HG03457 (cell line): Measurements from ENCODE around the gene SLC6A20.

ENCODE experiments used
- ATAC-seq: cut with Tn5 transposase; IDR thresholded peaks from one replicate; pipeline ENCODE4 v1.9.1; 2021; ENCODE audit warnings: moderate number of reproducible peaks; ENCODE audit not compliant: unreplicated experiment

SLC6A20 gene

GRCh38 chr3:45779746-45780735 lies 16.3 kb downstream of the SLC6A20 start:
- no peak for ATAC-seq

- ATAC-seq = no peak
Observed at GRCh38 chr3:45778761-45779201, 17.6 kb downstream of the SLC6A20 start.

DNA sequence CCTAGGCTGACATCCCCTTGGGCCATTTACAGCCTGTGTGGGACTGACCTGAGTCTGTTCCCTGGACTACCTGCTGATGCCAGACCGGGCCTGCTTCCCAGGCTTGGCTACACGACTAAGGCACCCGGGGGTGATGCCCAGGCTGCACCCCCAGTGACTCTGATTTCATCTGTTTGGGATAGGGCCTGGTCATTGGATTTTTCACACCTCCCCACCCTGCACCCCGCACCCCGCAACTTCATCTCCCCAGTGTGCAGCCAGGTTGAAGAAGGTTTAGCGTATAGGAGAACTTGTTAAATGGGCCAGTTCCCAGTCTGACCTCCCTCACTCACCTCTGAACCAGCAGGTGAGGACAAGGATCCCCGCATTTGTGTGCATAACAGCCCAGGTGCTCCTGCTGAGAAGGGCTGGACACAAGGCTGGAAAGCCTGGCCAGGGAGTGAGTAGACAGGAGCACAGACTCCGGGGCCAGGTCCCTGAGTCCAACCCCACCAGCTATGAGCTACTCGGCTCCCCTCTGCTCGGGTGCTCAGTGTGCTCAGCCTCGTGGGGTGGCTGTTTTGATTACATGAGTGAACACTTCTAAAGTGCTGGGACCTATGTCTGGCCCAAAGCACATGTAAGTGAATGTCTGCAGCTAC lies 18.5 kb downstream of the SLC6A20 start:
- ATAC-seq = no peak

DNA sequence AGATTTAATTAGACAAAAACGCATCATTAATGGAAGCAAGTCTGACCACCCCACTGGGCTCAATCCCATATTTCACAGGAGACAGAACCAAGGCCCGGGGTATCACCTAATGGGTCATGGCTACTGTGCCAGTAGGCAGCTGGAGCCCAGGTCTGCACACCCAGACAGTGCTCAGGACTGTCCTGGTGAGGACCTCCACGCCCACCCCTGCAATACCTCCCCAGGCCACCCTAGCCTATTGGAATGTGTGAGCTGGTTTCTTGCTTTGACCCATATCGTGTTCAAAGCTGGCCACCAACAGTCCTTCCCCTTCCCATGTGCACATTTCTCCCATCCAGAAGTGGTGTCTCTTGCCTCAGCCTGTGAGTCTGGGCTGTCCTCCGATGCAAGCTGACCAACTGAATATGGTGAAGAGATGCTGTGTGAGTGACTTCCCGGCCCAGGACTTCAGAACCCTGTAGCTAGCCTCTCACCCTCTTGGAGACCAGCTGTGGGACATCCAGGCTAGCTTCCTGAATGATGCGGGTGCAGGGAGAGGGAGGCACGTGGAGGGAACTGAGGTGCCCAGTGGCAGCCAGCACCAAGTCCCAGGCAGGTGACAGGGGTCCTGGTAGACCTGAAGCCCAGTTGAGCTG lies 19.1 kb downstream of the SLC6A20 start:
- no peak for ATAC-seq

DNA sequence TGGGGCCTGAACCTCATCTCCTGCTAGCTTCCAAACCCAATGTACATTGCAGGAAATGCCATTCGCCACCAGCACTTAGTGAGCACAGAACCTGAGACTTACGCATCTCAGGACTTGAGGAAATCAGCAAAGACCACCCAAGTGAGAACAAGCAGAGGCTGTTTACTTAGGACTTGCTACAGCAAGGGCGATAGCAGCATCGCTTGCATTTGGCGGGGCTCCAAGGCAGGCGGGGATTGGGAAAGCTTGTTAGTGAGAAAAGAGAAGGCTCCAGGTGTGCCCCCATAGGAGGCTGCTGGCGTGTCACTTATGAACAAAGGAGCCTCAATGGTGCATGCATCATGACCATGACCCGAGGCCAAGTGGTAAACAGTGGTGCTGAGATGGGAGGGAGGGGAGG lies 19.7 kb downstream of the SLC6A20 start:
- ATAC-seq = no peak

GRCh38 chr3:45776301-45776595 lies 20.1 kb downstream of the SLC6A20 start:
- ATAC-seq = no peak

DNA sequence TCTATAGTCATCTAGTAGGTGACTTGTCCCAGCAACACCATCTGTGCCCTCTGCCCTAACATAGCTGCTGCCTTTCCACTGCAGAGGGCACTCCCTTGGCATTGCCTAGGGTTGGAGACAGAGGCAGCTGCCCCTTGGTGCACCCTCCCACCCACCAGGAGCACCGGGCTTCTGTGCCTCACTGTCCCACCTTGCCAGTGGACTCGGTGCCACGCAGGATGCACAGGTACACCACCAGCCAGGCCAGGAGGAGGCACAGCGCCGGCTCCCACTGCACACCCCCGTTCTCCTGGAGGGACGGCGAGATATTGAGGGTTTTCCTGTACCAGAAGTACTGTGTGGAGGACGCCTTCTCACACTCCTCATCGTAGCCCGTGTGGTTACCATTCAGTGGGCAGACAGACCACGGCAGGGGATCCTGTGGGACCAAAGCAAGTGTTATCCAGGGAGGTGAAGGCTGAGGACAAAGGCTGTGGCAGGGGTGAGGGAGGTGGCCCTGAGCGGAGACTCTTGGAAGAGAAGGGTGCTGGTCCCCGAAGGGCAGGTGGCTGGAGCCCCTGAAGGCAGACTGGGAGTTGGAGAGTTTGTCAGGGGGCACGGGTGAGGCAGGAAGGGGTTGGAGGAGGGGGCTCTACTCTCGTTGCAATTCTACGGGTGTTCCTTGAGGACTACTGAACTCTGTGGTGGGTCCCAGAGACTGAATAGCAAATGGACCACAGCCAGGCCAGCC lies 20.6 kb downstream of the SLC6A20 start:
- ATAC-seq = no peak

DNA sequence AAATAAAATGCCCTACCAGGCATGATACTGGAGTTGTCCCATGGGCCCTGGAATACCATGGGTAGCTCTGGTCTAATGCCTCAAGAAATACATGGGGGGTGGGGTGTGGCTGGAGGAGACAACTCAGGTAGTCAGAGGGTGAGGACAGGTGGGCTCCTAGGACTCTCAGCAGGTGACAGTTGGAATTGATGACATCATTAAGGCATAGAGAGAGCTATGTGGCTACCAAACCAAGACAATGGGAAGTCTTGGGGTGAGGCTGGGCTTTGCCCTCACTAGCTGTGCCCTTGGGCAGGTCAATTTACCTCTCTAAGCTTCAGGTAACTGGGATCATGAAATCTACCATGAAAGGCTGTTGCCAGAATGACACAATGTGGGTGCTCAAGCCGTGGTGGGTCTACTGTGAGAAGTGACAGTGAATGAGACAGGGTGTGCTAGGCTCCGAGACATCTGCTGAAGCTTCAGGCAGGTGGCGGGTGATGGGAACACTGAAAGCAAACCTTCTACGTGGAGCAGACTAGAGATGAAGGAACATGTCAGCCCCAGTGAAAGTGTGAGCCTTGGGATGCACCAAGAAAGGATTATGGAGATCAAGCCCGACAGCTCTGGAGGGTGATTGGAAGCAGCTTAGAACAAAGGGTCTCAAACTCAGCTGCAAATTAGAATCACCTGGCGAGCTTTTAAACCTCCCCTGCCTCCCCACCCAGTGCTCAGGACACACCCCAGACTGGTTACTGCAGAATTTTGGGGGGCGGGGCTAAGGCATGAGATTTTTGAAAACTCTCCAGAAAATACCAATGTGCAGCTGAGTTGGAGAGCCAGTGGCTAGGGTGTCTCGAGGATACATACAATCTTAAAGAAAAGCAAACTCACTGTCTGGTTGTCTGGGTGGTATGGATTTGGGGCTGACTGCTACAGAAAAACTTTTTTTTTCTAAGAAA lies 21.5 kb downstream of the SLC6A20 start:
- ATAC-seq = no peak

DNA sequence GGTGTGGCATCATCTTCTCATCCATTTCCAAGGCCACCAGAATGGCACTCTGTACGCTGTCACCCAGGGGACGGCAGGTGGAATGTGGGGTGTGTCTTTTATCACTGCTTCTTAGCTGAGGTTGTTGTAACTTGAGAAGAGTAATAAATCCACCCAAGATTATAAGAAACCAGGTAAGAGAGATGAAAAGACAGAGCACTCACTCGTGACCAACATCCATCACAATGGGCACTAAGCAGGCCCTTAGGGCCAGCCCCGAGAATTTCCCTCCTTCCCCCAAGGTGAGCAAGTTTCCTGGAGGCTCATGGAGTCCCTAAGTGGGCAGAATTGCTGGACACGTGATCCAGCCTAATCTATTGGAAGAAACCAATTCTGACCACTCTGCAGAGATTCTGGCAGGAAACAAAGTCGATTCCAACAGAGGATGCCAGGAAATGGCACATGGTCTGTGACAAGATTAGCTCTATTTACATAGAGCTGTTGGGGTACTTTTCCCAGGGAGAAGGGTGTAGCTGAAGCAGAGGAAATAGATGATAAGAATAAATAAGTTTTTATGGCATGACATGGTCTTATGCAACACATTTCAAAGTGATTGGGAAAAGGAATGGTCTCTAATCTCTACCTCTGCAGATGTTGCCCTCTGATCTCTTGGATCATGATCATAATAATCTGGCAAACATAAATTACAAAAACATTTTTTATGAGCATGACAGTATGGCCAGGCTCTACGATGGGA lies 22.5 kb downstream of the SLC6A20 start:
- no peak for ATAC-seq

DNA sequence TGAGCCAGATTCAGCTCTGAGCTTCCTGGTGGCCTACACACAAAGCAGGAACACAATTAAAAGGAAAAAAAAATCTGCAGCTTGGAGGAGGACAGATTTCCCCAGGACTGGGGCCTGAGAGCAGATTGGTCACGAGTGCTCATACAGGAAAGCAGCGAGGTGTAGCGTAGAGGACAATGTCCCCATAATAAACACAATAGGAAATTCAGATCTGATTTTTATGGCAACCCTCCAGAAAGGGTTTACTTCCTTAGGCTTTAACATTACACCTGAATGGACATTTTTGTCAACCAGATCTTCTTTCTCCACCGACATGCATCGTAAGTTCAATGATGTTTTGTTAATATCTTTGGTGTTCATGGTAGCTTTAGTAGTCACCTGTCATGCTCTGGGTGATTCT lies 23.3 kb downstream of the SLC6A20 start:
- no peak for ATAC-seq

DNA sequence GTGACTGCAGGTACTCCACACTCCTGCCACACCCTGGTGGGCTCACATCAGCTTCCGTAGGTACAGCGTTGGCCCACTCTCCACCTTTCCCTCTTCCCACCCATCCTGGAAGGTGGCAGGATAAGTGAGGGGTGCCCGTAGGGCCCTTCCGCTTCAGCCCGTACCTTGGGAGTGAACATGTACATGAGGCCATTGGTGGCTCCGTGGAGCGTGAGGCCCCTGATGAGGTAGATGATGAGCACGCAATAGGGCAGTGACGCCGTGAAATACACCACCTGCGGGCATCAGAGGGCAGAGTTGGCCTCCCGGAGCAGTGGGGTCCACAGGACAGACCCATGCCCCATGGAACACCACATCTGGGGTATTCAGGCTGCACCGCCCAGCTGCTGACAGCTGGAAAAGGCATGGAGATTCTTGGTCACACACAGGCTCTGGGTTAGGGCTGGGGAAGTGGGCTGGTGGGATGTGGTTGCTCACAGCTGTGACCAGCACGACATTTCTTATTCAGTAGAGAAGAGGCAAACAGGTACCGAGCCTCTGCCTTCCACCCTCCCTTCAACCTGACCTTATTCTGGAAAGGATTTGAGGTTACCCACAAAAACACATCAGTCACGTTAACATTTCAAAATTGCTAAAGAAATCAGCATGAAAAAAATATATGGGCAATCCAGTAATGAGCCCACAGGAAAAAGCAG lies 23.8 kb downstream of the SLC6A20 start:
- ATAC-seq = no peak

DNA sequence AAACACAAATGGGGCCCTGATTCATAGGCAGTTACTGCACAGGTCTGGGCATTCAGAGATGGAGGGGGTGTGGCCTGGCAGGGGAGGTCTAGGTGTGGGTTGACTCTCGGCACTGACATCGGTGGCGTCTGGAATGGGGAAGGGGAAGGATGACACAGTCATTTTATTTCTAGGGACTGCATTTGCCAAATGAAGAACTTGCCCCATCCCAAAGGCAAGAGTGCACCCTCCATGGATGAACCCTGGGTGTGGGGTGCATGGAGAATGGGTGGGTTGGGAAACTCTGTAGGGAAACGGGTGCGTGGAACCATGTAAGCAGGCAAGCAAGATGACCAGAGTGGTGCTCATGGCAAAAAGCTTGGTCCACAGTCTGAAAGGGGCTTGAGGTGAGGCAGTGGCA lies 24.5 kb downstream of the SLC6A20 start:
- ATAC-seq = no peak

DNA sequence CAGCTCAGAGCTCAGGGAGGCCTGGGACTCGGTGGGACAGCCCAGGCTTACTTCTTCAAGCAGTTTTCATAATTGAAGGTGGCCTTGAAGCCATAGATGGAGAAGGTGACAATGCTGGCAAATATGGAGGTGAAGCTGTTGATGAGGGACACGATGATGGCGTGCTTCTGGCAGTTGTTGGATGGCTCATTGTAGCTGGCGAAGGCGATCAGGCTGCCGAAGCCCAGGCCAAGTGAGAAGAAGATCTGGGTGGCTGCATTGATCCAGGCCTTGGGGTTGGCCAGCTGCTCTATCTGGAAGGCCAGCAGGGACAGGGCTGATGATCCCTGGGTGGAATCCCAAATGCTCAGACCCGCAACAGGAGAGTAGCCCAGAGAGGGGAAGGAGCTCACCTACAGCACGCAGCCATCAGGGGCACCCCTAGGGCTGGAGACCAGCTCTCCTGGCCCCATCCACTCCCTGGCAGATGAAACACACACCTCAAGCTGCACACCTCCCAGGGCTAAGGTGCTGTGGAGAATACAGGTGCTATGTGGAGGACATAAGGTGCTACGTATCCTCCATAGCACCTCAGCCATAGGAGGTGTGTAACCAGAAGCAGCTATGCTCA lies 25.1 kb downstream of the SLC6A20 start:
- ATAC-seq = no peak

DNA sequence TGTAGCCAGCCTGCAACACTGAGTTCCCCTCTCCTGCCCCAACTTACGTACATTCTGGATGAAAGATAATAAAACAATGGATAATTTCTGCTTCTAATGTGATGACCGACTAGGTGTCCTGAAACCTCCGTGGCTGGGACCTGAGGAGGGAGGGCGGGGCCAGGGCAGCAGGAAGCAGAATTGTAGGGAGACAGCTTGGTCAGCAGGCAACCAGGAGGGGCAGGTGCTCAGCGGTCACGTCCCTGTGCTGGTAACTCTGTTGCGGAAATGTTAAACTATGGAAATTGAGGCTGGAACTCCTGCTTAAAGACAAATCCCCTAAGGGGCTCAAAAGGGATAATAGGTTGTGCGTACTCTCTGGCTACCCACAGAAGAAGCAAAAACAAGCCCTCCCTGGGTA lies 30.4 kb downstream of the SLC6A20 start:
- no peak for ATAC-seq

DNA sequence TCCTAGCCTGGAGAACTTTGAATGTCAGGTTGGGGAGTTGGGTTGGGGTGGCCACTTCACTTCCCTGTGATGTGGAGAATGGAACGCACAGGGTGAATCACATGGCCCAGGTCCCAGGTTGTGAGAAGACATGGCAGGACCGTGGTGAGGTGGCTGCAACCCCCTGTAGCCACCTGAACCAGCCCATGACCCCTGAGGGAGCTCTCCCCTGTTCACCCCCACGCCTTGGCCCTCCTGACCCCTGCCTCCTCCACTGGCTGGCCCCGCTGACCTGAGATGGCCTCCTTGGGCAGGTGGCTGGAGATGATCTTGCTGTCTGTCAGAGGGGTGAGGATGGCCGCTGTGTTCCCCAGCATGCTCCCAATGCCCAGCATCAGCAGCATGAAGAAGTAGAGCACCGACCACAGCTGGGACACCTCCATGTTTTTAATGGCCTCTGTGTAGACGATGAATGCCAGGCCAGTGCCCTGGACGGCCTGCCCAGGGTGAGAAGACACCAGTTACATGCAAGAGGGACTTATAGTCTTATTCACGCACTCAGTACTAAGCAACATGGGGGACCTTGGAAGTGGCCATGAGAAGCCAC lies 31.0 kb downstream of the SLC6A20 start:
- no peak for ATAC-seq

- no peak for ATAC-seq
Observed at GRCh38 chr3:45763303-45763675, 33.0 kb downstream of the SLC6A20 start.

DNA sequence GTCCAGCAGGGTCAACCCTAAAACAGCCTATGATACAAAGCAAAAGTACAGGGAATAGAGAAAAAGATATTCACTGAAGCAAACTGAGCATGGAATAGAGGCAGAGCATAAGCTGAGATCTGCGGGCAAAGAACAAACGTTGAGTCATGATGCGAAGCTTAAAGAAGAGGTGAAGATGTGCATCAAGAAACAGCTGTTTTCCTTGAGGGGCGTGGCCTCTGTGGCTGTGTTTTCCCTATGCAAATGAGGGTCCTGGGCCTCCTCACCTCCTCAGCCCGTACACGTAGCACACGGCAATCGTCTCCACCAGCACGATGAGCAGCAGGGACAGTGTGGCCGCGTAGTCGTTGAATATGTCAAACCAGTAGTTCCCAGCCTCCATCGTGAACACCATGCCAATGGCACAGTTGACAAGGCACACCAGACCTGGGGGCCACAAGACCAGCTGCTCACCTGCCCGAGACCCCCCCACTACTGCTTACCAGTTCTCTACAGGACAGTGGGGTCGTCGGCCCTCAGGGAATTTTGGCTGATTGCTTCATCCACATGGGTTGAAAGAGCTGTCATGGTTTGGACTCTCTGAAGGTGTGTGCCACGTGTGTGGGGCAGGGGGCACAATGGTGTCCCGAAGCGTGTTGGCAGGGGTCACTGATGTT lies 33.6 kb downstream of the SLC6A20 start:
- ATAC-seq = no peak

DNA sequence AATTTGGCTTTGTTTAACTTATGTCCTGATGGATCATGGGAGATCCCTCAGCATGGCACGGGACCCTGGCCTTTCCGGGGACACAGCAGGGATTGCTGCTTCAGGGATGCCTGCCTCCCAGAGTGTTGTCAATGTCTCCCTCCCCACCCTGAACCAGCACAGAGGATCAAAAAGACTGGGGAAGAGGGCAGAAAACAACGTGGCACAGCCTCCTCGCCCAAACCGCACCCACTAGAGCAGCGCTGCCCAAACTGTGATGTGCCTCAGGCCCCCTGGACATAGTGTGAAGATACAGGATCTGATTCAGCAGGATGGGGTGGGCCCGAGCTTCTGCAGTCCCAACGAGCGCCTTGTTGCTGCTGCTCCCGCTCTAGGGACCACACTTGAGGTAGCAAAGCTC lies 34.5 kb downstream of the SLC6A20 start:
- no peak for ATAC-seq
